Esophagus muscularis mucosa (tissue), 3 donors: ENCODE data around the gene ZSWIM6.

ENCODE experiments used
- CTCF ChIP-seq, 3 experiments: fragments of 200-600 bp in 2 of 3; fragments of 450-650 bp in 1 of 3; sonication (generic) in 2 of 3; IDR thresholded peaks; one replicate each; pipeline ENCODE4 v1.5.1; 2017 to 2019; ENCODE audit warnings: antibody characterized with exemption in 3 of 3, mild to moderate bottlenecking in 2 of 3, moderate library complexity in 1 of 3
- EP300 ChIP-seq: sonication (generic); formaldehyde crosslinking; IDR thresholded peaks from one replicate; pipeline ENCODE4 v1.6.1; 2017; ENCODE audit warnings: antibody characterized with exemption

- TF ChIP-seq CTCF (IDR thresholded peaks at IDR 0.05) = no peak
- TF ChIP-seq EP300 = no peak
Measured at GRCh38 chr5:61569353-61569752, 237.3 kb downstream of the ZSWIM6 start.
